IMR-90 (cell line): Measurements from ENCODE around the gene ITPR2.

ENCODE experiments used
- BHLHE40 ChIP-seq: fragments of 150-350 bp; IDR thresholded peaks from 2 replicates; pipeline ENCODE4 v1.6.1; 2016; ENCODE audit warnings: mild to moderate bottlenecking, low read depth, low read length
- CTCF ChIP-seq: conservative IDR thresholded peaks from 2 replicates; pipeline ENCODE4 v1.5.1; 2012; ENCODE audit warnings: mild to moderate bottlenecking, low read depth, low read length, improper control_type of control experiment
- POLR2A ChIP-seq: IDR thresholded peaks from 2 replicates; pipeline ENCODE4 v1.6.1; 2012; ENCODE audit warnings: mild to moderate bottlenecking, low read depth, low read length
- RAD21 ChIP-seq: IDR thresholded peaks from 2 replicates; pipeline ENCODE4 v1.6.1; 2012; ENCODE audit warnings: low read length, improper control_type of control experiment
- TF ChIP-seq, protein P1 (sequence below): fragments of 150-350 bp; IDR thresholded peaks from 2 replicates; pipeline ENCODE4 v1.6.1; 2017; ENCODE audit warnings: mild to moderate bottlenecking, antibody characterized with exemption, low read length, low read depth

GRCh38 chr12:26383041-26383440 lies 450.0 kb downstream of the ITPR2 start:
- TF ChIP-seq RAD21 = no peak
- TF ChIP-seq POLR2A = no peak
- no peak for TF ChIP-seq CTCF
- TF ChIP-seq BHLHE40 = no peak
- TF ChIP-seq, protein P1, sequence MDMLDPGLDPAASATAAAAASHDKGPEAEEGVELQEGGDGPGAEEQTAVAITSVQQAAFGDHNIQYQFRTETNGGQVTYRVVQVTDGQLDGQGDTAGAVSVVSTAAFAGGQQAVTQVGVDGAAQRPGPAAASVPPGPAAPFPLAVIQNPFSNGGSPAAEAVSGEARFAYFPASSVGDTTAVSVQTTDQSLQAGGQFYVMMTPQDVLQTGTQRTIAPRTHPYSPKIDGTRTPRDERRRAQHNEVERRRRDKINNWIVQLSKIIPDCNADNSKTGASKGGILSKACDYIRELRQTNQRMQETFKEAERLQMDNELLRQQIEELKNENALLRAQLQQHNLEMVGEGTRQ = no peak
